Activated naive CD8-positive, alpha-beta T cell treated with anti-CD3 and anti-CD28 coated beads for 36 hours (primary cell): ENCODE measurements around the gene MARK3. TPM values are rescaled to one million over a fixed set of nuclear protein-coding genes. Genes with fewer than 3 reads are reported as not detected.

Experiments
- DNase-seq: peaks from one replicate; pipeline ENCODE4 v3.0.0; 2021
- H3K27ac Mint-ChIP-seq: one replicate; pipeline ENCODE4 v1.8.0; 2022; ENCODE audit warnings: mild to moderate bottlenecking, moderate library complexity, mixed read lengths
- H3K27me3 Mint-ChIP-seq: one replicate; pipeline ENCODE4 v1.8.0; 2022; ENCODE audit warnings: mild to moderate bottlenecking, mixed read lengths
- H3K36me3 Mint-ChIP-seq: one replicate; pipeline ENCODE4 v1.8.0; 2021; ENCODE audit warnings: mild to moderate bottlenecking, mixed read lengths
- H3K4me1 Mint-ChIP-seq: one replicate; pipeline ENCODE4 v1.8.0; 2021; ENCODE audit warnings: mixed read lengths
- H3K4me3 Mint-ChIP-seq: one replicate; pipeline ENCODE4 v1.8.0; 2022; ENCODE audit warnings: mild to moderate bottlenecking, moderate library complexity, mixed read lengths
- H3K9me3 Mint-ChIP-seq: one replicate; pipeline ENCODE4 v1.8.0; 2022; ENCODE audit warnings: mixed read lengths
- total RNA-seq, 2 experiments: library from RNA; stranded (reverse); gene quantifications; one replicate each; pipeline ENCODE4 v1.2.3, GENCODE V29; 2021

Gene MARK3
- total RNA-seq, 2 experiments from 2014 or later: 71.0 to 74.3 TPM

DNA sequence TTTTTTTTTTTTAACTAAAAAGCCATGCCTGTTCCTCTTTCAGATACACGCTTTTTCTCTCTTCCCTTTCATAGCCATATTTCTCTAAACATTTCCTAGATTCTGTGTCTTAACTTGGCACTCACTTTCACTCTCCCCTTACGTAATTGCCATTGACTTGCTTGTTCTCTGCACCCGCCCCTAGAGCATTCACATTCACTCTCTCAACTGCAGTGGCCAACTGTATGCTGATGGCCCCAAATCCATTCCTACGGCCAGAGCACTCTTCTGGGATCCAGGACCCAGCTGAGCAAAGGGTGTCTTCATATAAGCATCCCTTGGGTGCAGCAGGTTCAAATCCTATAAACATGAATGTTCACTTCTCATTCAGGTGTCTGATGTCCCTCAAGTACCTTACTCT lies 77.9 kb downstream of the MARK3 start:
- Mint-ChIP-seq H3K9me3 (no peaks in the 10 kb centered on the region), H3K27me3 (no peaks in the 10 kb centered on the region), H3K36me3 (peaks cover 11% of the 10 kb centered on the region), H3K4me1 (peaks cover 5% of the 10 kb centered on the region), H3K4me3 (no peak overlapping the region), H3K27ac (no peak overlapping the region)
- no peak for DNase-seq

DNA sequence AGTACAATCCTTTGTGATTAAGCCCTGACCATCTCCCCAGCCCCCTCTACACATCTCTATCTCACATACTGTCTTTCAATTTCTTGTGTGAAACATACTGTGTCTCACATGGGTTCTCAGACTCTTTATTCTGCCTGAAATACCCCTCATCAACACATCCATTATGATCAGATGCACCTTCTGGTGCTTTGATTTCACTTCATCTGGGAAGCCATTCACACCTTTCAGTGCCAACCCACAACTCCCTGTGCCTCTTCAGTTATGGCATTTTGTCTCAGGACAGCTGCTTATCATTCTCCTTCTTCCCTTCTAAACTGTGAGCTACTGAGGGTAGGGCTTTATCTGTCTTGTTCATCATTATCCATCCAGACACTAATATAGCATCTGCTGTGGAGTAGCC lies 78.6 kb downstream of the MARK3 start:
- Mint-ChIP-seq H3K36me3 (peaks cover 11% of the 10 kb centered on the region), H3K27me3 (no peaks in the 10 kb centered on the region)

GRCh38 chr14:103472939-103473338 lies 87.7 kb downstream of the MARK3 start:
- H3K4me1 Mint-ChIP-seq: peaks cover 2% of the 10 kb centered on the region

More for the DNA sequence above, 78.6 kb downstream of the MARK3 start:
- DNase-seq: no peak
- H3K4me3 Mint-ChIP-seq: no peak overlapping the region
- H3K9me3 Mint-ChIP-seq: no peaks in the 10 kb centered on the region
- H3K27ac Mint-ChIP-seq: no peak overlapping the region
- H3K4me1 Mint-ChIP-seq: peaks cover 5% of the 10 kb centered on the region

DNA sequence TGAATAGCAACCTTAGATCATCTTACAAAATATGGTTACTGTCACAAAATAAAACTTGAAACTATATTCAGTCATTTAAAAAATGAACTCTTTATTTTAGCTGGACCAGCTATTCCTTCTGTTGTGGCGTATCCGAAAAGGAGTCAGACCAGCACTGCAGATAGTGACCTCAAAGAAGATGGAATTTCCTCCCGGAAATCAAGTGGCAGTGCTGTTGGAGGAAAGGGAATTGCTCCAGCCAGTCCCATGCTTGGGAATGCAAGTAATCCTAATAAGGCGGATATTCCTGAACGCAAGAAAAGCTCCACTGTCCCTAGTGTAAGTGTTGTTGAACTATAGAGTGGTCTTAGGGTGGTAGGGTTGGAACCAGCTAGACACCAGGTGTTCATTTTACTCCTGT lies 89.7 kb downstream of the MARK3 start:
- Mint-ChIP-seq H3K27me3 (no peaks in the 10 kb centered on the region), H3K27ac (no peak overlapping the region), H3K9me3 (no peaks in the 10 kb centered on the region)

More at GRCh38 chr14:103472939-103473338, 87.7 kb downstream of the MARK3 start:
- Mint-ChIP-seq H3K9me3 (no peaks in the 10 kb centered on the region), H3K36me3 (peaks cover 18% of the 10 kb centered on the region), H3K4me3 (no peak overlapping the region), H3K27ac (peak overlapping the region; percentile 43), H3K27me3 (no peaks in the 10 kb centered on the region)
- DNase-seq: no peak

GRCh38 chr14:103476065-103476464 lies 90.8 kb downstream of the MARK3 start:
- H3K36me3 Mint-ChIP-seq: peaks cover 21% of the 10 kb centered on the region
- H3K27ac Mint-ChIP-seq: peak overlapping the region; percentile 9
- H3K4me3 Mint-ChIP-seq: no peak overlapping the region
- H3K27me3 Mint-ChIP-seq: no peaks in the 10 kb centered on the region
- no peaks in the 10 kb centered on the region for H3K9me3 Mint-ChIP-seq
- no peak for DNase-seq
- peaks cover 15% of the 10 kb centered on the region for H3K4me1 Mint-ChIP-seq

More for the DNA sequence above, 89.7 kb downstream of the MARK3 start:
- Mint-ChIP-seq H3K36me3 (peaks cover 19% of the 10 kb centered on the region), H3K4me1 (peaks cover 4% of the 10 kb centered on the region), H3K4me3 (no peak overlapping the region)
- no peak for DNase-seq

DNA sequence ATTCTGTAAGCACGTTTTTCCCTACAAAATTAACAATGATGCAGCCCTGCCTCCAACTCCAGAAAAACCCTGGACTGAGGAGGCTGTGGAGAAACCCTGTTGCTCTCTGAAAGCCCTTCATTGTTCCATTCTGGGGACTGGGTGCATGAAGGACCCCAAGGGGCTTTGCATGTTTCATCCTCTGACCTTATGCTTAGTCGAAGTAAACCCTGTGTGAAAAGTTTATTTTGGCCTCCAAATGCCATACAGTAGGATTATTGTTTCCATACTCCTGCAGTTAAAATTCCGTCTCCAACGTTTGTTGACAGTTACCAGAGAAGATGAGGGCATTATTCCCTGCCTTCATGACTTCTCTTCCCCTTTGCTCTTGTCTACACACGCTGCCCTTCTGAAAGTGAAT lies 91.4 kb downstream of the MARK3 start:
- Mint-ChIP-seq H3K36me3 (peaks cover 25% of the 10 kb centered on the region), H3K27ac (no peak overlapping the region), H3K4me1 (peaks cover 18% of the 10 kb centered on the region)

GRCh38 chr14:103480595-103480994 lies 95.4 kb downstream of the MARK3 start:
- no peak for DNase-seq
- H3K4me1 Mint-ChIP-seq: peaks cover 18% of the 10 kb centered on the region
- H3K9me3 Mint-ChIP-seq: no peaks in the 10 kb centered on the region
- peak overlapping the region; percentile 44 for H3K27ac Mint-ChIP-seq
- peaks cover 26% of the 10 kb centered on the region for H3K36me3 Mint-ChIP-seq
- no peaks in the 10 kb centered on the region for H3K27me3 Mint-ChIP-seq
- H3K4me3 Mint-ChIP-seq: no peak overlapping the region

More for the DNA sequence above, 91.4 kb downstream of the MARK3 start:
- H3K9me3 Mint-ChIP-seq: no peaks in the 10 kb centered on the region
- no peak for DNase-seq
- no peak overlapping the region for H3K4me3 Mint-ChIP-seq
- no peaks in the 10 kb centered on the region for H3K27me3 Mint-ChIP-seq

DNA sequence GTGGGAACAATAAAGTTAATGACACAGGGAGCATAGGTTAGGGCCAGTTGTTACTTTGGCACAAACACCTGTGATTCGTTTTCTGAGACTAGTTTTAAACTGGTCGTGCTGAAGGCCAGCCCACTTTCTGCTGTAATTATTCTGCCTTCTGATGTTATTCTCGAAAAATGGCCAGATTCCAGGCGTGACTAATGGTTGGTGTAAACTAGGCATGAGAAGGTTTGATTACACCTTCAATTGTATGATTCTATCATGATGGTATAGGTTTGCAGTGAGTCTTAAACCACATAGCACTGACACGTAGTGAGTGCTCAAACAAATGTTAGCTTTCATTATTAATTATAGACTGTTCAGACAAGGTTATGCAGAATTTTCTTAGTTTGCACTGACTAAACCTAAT lies 98.4 kb downstream of the MARK3 start:
- Mint-ChIP-seq H3K36me3 (peaks cover 18% of the 10 kb centered on the region), H3K4me1 (peaks cover 16% of the 10 kb centered on the region), H3K27ac (no peak overlapping the region), H3K27me3 (no peaks in the 10 kb centered on the region), H3K9me3 (no peaks in the 10 kb centered on the region), H3K4me3 (no peak overlapping the region)
- no peak for DNase-seq

GRCh38 chr14:103485504-103485903 lies 100.3 kb downstream of the MARK3 start:
- Mint-ChIP-seq H3K4me1 (peaks cover 9% of the 10 kb centered on the region), H3K27ac (no peak overlapping the region), H3K9me3 (no peaks in the 10 kb centered on the region), H3K4me3 (no peak overlapping the region), H3K36me3 (peaks cover 16% of the 10 kb centered on the region), H3K27me3 (no peaks in the 10 kb centered on the region)
- DNase-seq: no peak

- Mint-ChIP-seq H3K4me3 (no peak overlapping the region), H3K9me3 (no peaks in the 10 kb centered on the region), H3K4me1 (no peaks in the 10 kb centered on the region), H3K27me3 (no peaks in the 10 kb centered on the region), H3K27ac (no peak overlapping the region), H3K36me3 (peaks cover 8% of the 10 kb centered on the region)
- DNase-seq: no peak
Observed at GRCh38 chr14:103488071-103488470, 102.9 kb downstream of the MARK3 start.

DNA sequence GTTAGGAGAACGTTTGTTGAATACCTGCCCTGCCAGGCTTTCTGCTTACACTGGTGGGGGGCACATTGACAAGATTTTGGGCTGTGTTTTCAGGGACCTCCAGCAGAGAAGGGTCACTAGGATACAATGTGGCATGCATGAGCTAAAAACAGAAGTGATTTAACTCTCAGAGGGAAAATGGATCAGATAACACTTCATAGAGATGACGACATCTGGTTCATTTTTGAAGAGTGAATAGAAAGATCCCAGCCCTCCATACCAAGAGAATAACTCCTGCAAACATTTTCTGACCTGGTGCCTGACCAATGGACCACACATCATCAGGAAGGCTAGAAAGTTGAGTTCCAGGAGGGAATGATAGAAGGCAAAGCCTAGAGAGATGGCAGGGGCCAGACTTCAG lies 103.7 kb downstream of the MARK3 start:
- Mint-ChIP-seq H3K27ac (no peak overlapping the region), H3K27me3 (no peaks in the 10 kb centered on the region), H3K9me3 (no peaks in the 10 kb centered on the region), H3K4me3 (no peak overlapping the region), H3K36me3 (peaks cover 4% of the 10 kb centered on the region), H3K4me1 (no peaks in the 10 kb centered on the region)
- no peak for DNase-seq

DNA sequence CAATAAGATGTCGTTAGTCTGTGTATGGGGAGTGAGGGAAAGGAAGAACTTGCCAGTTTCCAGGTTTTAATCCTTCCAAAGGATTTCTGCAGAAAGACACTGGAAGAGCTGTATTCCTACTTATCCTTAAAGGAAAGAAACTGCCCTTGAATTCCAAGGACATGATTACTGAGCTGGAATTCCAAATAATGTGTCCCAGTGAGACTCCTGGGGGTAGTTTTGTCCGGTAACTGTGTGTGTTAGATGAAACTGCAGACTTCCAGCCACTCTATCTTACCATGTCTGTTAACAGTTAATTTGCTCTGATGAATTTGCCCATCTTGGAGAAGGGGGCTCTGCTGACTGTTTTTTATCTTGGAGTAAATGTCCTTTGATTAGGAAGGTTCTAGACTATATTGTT lies 104.4 kb downstream of the MARK3 start:
- Mint-ChIP-seq H3K27me3 (no peaks in the 10 kb centered on the region), H3K36me3 (peaks cover 4% of the 10 kb centered on the region), H3K4me1 (no peaks in the 10 kb centered on the region), H3K27ac (no peak overlapping the region), H3K9me3 (no peaks in the 10 kb centered on the region), H3K4me3 (no peak overlapping the region)
- DNase-seq: no peak

GRCh38 chr14:103491691-103492090 lies 106.5 kb downstream of the MARK3 start:
- no peak for DNase-seq
- Mint-ChIP-seq H3K4me3 (no peak overlapping the region), H3K36me3 (peaks cover 2% of the 10 kb centered on the region), H3K27me3 (no peaks in the 10 kb centered on the region), H3K27ac (peak overlapping the region; percentile 3), H3K9me3 (no peaks in the 10 kb centered on the region), H3K4me1 (no peaks in the 10 kb centered on the region)

- Mint-ChIP-seq H3K4me3 (no peak overlapping the region), H3K9me3 (no peaks in the 10 kb centered on the region), H3K27me3 (no peaks in the 10 kb centered on the region), H3K4me1 (no peaks in the 10 kb centered on the region), H3K36me3 (peaks cover 2% of the 10 kb centered on the region), H3K27ac (no peak overlapping the region)
- no peak for DNase-seq
Observed at GRCh38 chr14:103492156-103492925, 107.1 kb downstream of the MARK3 start.

- Mint-ChIP-seq H3K36me3 (peaks cover 8% of the 10 kb centered on the region), H3K27ac (no peak overlapping the region), H3K27me3 (no peaks in the 10 kb centered on the region), H3K9me3 (no peaks in the 10 kb centered on the region), H3K4me1 (peaks cover 7% of the 10 kb centered on the region), H3K4me3 (no peak overlapping the region)
- no peak for DNase-seq
Observed at GRCh38 chr14:103495854-103496253, 110.6 kb downstream of the MARK3 start.

DNA sequence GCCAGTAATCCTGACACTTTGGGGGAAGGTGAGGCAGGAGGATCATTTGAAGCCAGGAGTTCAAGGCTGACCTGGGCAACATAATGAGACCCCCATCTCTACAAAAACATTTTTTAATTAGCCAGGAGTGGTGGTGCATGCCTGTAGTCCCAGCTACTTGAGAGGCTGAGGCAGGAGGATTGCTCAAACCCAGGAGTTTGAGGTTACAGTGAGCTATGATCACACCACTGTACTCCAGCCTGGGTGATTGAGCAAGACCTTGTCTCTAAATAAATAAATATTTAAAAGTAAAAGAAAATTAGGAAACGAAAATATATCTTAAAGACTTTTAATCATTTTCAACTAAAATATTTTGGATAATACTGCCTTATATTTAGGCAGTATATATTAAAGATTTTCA lies 111.6 kb downstream of the MARK3 start:
- Mint-ChIP-seq H3K9me3 (no peaks in the 10 kb centered on the region), H3K27me3 (no peaks in the 10 kb centered on the region), H3K4me1 (peaks cover 7% of the 10 kb centered on the region), H3K36me3 (peaks cover 11% of the 10 kb centered on the region), H3K27ac (no peak overlapping the region), H3K4me3 (no peak overlapping the region)
- DNase-seq: no peak
